GM23248 (cell line): ENCODE measurements around the gene ALOX5.
"Not testable (repeated sequence)": the region's sequence is repeated elsewhere in the genome, so short reads cannot be mapped to it uniquely, and the experiment has no call there.

Experiments
- EZH2 ChIP-seq: fragments of 200-600 bp; sonication (generic); IDR thresholded peaks from 2 replicates; pipeline ENCODE4 v1.6.1; 2018; ENCODE audit warnings: antibody characterized with exemption, mild to moderate bottlenecking; ENCODE audit not compliant: insufficient read depth, poor library complexity, severe bottlenecking
- EZH2phosphoT487 ChIP-seq: fragments of 200-600 bp; sonication (generic); IDR thresholded peaks from 2 replicates; pipeline ENCODE4 v1.6.1; 2018; ENCODE audit warnings: antibody characterized with exemption, moderate library complexity, mild to moderate bottlenecking, low read depth; ENCODE audit not compliant: insufficient read depth

- TF ChIP-seq EZH2, EZH2phosphoT487: not testable (repeated sequence)
Observed at GRCh38 chr10:45389671-45390070, 15.7 kb downstream of the ALOX5 start.
